OCI-LY3 (cell line): ENCODE measurements around the gene ZFPL1.

Source experiments
- CTCF ChIP-seq: fragments of 200-600, 300-600 bp; sonication (generic); IDR thresholded peaks from 2 replicates; pipeline ENCODE4 v1.5.1; 2014; ENCODE audit warnings: antibody characterized with exemption, low read length, low read depth
- EZH2phosphoT487 ChIP-seq: fragments of 200-600 bp; shearing (Covaris generic); IDR thresholded peaks from 2 replicates; pipeline ENCODE4 v1.6.1; 2018; ENCODE audit warnings: antibody characterized with exemption, mixed run types, low read depth

GRCh38 chr11:65034423-65034822 is 49.6 kb upstream of the ZFPL1 start:
- TF ChIP-seq CTCF (no peak), EZH2phosphoT487 (no peak)
